T-helper 9 cell (primary cell): ENCODE results near the gene MND1.
"Not testable (repeated sequence)": the region's sequence is repeated elsewhere in the genome, so short reads cannot be mapped to it uniquely, and the experiment has no call there.

Experiments used
- DNase-seq: peaks from one replicate; pipeline ENCODE4 v3.0.0-alpha.2; 2020

MND1 gene

GRCh38 chr4:153447175-153447905, 102.9 kb downstream of the MND1 start:
- no peak for DNase-seq

GRCh38 chr4:153448003-153448731, 103.7 kb downstream of the MND1 start:
- DNase-seq = no peak

DNA sequence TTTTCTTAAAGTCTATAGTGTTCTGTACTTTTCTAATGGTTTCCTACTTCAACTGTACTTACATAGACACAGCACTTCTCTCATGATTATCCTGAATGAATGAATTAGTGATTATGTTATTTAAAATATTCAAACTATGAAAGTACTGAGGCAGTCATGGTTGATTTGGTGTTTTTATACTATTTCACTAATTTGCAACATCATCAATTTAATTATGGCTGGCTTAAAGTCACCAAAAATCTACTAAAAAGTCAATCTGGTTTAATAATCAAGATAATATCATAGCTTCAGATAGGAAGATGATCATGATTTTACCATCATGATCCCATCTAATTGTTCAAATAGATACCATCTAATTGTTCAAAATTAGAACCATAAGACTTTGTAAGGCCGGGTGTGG, 104.8 kb downstream of the MND1 start:
- DNase-seq = no peak

DNA sequence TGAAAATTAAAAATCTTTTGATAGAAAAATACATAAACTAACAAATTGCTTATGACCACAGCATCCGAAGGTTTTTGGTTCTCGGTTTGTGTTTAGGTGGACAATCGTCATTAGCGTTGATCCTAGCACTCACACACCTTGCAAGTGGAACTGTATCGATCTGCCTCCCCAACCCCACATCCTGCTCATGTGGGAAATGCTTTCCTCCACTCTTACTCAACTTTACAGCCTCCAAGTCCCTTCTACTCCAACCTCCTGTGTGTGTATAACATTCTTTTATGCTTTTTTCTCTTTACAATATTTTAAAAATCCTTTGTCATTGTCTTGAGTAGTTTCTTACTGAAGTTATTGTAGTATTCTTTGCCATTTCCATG, 106.0 kb downstream of the MND1 start:
- no peak for DNase-seq

GRCh38 chr4:153451145-153451544, 106.7 kb downstream of the MND1 start:
- not testable (repeated sequence) for DNase-seq

- no peak for DNase-seq
These were observed 107.6 kb downstream of the MND1 start for GRCh38 chr4:153451911-153452657.

DNA sequence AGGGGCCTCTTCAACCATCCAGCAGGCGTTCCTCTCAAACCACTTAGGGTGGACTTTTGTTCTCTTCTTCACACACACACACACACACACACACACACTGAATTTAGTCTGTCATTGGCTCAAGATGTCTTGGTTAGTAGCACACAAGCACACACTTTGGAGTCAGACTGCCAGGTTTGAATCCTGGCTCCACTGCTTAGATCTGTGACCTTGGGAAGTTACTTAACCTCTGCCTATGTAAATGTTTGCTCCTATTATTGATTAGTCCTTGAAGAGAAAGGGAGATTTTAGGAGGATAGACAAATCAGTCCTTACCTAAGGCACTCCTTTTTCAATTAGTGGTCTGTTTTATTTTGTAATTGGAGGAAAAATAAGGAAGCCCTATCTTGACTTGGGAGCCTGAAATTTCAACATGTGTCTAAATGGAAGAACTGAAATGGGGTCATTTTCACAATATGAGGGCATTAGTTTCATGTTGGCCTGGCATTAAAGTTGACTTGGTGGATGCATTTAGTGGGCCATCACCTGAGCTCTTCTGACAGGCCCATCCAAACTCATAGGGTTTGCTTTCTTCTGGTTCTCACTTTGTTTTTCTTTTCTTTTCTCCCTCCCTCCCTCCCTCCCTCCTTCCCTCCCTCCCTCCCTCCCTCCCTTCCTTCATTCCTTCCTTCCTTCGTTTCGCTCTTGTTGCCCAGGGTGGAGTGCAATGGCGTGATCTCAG, 108.3 kb downstream of the MND1 start:
- no peak for DNase-seq

DNA sequence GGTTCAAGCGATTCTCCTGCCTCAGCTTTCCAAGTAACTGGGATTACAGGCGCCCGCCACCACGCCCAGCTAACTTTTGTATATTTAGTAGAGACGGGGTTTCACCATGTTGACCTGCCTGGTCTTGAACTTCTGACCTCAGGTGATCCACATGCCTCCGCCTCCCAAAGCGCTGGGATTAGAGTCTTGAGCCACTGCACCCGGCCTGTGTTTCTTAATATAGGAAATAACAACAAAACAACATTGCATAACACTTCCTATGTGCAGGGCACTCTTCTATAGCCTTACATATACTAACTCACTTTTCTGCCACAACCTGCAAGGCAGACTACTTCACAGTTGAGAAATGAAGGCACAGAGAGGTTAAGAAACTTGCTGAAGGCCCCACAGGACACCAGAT, 108.9 kb downstream of the MND1 start:
- DNase-seq = no peak

DNA sequence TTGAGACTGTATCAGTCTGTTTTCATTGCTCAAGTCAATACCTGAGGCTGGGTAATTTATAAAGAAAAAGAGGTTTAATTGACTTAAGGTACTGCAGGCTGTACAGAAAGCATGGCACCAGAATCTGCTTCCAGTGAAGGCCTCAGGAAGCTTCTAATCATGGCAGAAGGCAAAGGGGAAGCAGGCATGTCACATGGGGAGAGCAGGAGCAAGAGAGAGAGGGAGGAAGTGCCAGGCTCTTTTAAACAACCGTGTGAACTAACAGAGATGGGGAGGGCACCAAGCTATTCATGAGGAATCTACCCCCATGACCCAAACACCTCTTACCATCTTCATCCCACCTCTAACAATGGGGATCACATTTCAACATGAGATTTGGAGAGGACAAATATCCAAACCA, 114.5 kb downstream of the MND1 start:
- DNase-seq = no peak

GRCh38 chr4:153461549-153461948, 117.1 kb downstream of the MND1 start:
- DNase-seq = not testable (repeated sequence)

DNA sequence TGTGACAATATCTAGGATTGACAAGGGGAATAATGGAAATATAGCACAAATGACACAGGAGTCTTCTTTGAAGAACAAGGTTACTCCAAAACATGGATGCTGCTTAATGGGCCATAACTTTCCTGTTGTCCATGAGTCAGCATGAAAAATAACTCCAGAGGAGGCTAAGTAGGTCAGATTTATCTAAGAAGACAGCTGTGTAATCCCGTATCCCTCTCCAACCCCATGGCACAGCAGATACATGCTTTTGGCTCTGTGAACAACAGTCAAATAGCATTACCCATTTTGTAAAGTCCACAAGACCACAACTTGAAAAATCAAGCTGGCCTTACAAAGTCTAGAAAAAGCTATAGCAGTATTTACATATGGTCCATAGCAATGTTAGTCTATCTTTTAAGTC, 119.6 kb downstream of the MND1 start:
- no peak for DNase-seq
